ENCODE measurements around the gene MMRN1.

DNA sequence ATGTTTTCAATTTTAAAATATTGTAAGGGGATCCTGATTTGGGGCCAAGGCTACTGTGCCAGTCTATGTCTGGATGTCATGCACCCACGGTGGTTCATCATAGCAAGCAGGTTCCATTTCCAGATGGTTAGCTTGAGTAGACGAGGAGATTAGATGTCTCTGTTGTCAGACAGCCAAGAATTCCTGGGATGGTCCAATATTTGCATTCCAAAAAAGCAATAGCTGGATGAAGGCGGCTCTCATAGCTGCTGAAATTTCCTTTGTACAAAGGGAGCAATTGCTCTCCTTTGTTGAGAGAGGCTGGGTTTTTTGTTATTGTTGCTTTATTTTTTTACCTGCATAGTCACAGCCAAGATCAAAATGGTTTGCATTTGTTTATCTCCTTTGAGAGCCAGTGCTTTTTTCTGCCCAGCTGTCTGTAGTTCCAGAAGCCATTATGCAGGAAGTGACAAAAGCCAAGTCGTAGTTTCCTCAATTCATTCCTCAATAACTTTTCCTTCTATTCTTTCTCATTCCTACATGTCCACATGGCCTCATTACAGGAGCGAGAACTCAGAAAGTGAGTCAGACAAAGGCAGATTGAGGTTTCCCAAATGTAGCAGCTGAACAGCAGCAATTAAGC lies 107.9 kb downstream of the MMRN1 start:
- TF ChIP-seq, protein P1, sequence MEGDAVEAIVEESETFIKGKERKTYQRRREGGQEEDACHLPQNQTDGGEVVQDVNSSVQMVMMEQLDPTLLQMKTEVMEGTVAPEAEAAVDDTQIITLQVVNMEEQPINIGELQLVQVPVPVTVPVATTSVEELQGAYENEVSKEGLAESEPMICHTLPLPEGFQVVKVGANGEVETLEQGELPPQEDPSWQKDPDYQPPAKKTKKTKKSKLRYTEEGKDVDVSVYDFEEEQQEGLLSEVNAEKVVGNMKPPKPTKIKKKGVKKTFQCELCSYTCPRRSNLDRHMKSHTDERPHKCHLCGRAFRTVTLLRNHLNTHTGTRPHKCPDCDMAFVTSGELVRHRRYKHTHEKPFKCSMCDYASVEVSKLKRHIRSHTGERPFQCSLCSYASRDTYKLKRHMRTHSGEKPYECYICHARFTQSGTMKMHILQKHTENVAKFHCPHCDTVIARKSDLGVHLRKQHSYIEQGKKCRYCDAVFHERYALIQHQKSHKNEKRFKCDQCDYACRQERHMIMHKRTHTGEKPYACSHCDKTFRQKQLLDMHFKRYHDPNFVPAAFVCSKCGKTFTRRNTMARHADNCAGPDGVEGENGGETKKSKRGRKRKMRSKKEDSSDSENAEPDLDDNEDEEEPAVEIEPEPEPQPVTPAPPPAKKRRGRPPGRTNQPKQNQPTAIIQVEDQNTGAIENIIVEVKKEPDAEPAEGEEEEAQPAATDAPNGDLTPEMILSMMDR (IDR thresholded peaks at IDR 0.05; ENCODE audit: low read length), result no peak
- TF ChIP-seq EZH2phosphoT487 (IDR thresholded peaks at IDR 0.05; ENCODE audit: low read length), result no peak

Measured in MM.1S (cell line).